ENCODE results near the gene RELN. TPM values are rescaled to one million over a fixed set of nuclear protein-coding genes. Genes with fewer than 3 reads are reported as not detected.

The RELN gene
- total RNA-seq, 1 experiment from 2014 or later = 0.02 TPM

DNA sequence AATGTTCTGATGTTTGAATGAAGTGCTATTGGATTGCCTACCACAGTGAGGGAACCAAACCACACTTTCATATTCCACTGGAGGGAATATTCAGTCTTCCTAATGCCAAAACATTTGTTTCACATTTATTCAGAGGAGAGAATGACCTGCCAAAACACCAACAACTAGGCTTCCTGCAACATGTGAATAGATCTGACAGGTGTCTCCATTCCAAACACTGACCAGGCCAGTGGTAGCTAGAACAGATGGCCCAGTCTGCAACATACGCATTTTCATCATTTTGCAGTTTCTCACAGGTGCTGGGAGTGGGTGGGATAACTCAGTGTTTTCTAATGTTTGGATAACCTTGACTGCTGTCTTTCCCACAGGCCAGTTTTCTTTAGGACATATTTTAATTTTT, 110.0 kb downstream of the RELN start:
- no peaks in the 10 kb centered on the region for H3K79me1 ChIP-seq (ENCODE audit: insufficient read depth, low read depth, low read length, poor library complexity, severe bottlenecking)
- H2BK12ac ChIP-seq (ENCODE audit: insufficient read length, low read depth, low read length) = no peak overlapping the region
- no peak for DNase-seq
- no peaks in the 10 kb centered on the region for H3K4me1 ChIP-seq (ENCODE audit: insufficient read depth, low read length)
- H3K79me2 ChIP-seq (ENCODE audit: insufficient read depth, low read length) = no peaks in the 10 kb centered on the region
- TF ChIP-seq, protein P1, sequence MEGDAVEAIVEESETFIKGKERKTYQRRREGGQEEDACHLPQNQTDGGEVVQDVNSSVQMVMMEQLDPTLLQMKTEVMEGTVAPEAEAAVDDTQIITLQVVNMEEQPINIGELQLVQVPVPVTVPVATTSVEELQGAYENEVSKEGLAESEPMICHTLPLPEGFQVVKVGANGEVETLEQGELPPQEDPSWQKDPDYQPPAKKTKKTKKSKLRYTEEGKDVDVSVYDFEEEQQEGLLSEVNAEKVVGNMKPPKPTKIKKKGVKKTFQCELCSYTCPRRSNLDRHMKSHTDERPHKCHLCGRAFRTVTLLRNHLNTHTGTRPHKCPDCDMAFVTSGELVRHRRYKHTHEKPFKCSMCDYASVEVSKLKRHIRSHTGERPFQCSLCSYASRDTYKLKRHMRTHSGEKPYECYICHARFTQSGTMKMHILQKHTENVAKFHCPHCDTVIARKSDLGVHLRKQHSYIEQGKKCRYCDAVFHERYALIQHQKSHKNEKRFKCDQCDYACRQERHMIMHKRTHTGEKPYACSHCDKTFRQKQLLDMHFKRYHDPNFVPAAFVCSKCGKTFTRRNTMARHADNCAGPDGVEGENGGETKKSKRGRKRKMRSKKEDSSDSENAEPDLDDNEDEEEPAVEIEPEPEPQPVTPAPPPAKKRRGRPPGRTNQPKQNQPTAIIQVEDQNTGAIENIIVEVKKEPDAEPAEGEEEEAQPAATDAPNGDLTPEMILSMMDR (conservative IDR thresholded peaks at IDR 0.05) = no peak
- H3K18ac ChIP-seq (ENCODE audit: insufficient read length, low read depth, low read length) = no peak overlapping the region
- H3K14ac ChIP-seq (ENCODE audit: insufficient read depth, low read length) = no peak overlapping the region
- H3K9me3 ChIP-seq (ENCODE audit: control insufficient read depth, low read depth, low read length) = no peaks in the 10 kb centered on the region
- no peak overlapping the region for H2AK5ac ChIP-seq (ENCODE audit: insufficient read length, low read length)
- H2BK120ac ChIP-seq (ENCODE audit: low read depth, low read length, poor library complexity, severe bottlenecking) = no peak overlapping the region
- H3K4ac ChIP-seq (ENCODE audit: low read depth, low read length) = no peak overlapping the region
- H3K23ac ChIP-seq (ENCODE audit: insufficient read length, low read depth, low read length) = no peak overlapping the region
- no peaks in the 10 kb centered on the region for H3K23me2 ChIP-seq (ENCODE audit: insufficient read length, low read depth, low read length, poor library complexity, severe bottlenecking)
- Mint-ChIP-seq H3K36me3 (ENCODE audit: insufficient read depth in 1 of 3, low read depth in 3 of 3) (no peaks in the 10 kb centered on the region), H3K27me3 (ENCODE audit: low read depth) (peaks cover 2% of the 10 kb centered on the region; the same call in 1 of the 2 replicates), H3K4me3 (no peak overlapping the region), H3K27ac (no peak overlapping the region), H3K9me3 (no peaks in the 10 kb centered on the region), H3K4me1 (peaks cover 2% of the 10 kb centered on the region in 2 experiments; a peak in 2 of 4 replicates)
- no peak overlapping the region for H4K5ac ChIP-seq (ENCODE audit: insufficient read length, low read depth, low read length)
- no peak overlapping the region for H4K8ac ChIP-seq (replicated peaks; ENCODE audit: insufficient read length, low read depth, low read length)
- H3K9ac ChIP-seq (ENCODE audit: extremely low read depth, insufficient read length, low read length) = no peak overlapping the region
- WGBS (ENCODE audit: extremely low coverage, insufficient read length, low lambda C conversion rate) = no CpG with 5 or more reads among the region's 1 CpG
- H2BK5ac ChIP-seq (ENCODE audit: insufficient read length, low read length) = no peak overlapping the region
- no peaks in the 10 kb centered on the region for H4K20me1 ChIP-seq (ENCODE audit: control insufficient read depth, insufficient read depth, insufficient read length)
- H4K91ac ChIP-seq (ENCODE audit: insufficient read length, low read depth, low read length) = no peak overlapping the region
- no peak overlapping the region for H2BK15ac ChIP-seq (ENCODE audit: low read depth, low read length)
- no peak overlapping the region for H3T11ph ChIP-seq (ENCODE audit: low read length)
- H3K4me2 ChIP-seq (ENCODE audit: insufficient read depth, insufficient read length, low read length) = no peak overlapping the region
- no peak overlapping the region for H3K27ac ChIP-seq (ENCODE audit: insufficient read length, low read depth, low read length)
- no peaks in the 10 kb centered on the region for H3K27me3 ChIP-seq (ENCODE audit: insufficient read depth, low read length)
- H3K56ac ChIP-seq (ENCODE audit: insufficient read length, low read depth, low read length) = no peak overlapping the region
- no peak overlapping the region for H2AFZ ChIP-seq (ENCODE audit: low read length)
- no peak overlapping the region for H2BK20ac ChIP-seq (ENCODE audit: low read depth, low read length, poor library complexity, severe bottlenecking)

Measured in H9 (cell line).